GM10248 (cell line): ENCODE data around the gene AP1S1.
"Not testable (repeated sequence)": the region's sequence is repeated elsewhere in the genome, so short reads cannot be mapped to it uniquely, and the experiment has no call there.

ENCODE experiments used
- CTCF ChIA-PET: fragments of 300-600 bp; sonication (Branson Sonifier 250); formaldehyde crosslinking; extraction: SDS; loops from one replicate; lab custom pipeline; 2021; ENCODE audit warnings: antibody characterized with exemption; lab: Yijun Ruan, JAX
- POLR2A ChIA-PET: fragments of 350-650 bp; sonication (Branson Sonifier 250); formaldehyde crosslinking; extraction: SDS; loops from one replicate; lab custom pipeline; 2020; ENCODE audit warnings: antibody characterized with exemption; lab: Yijun Ruan, JAX
- DNase-seq: peaks from one replicate; pipeline ENCODE4 v3.0.0; 2012; ENCODE audit errors: extremely low spot score
- TF ChIP-seq, protein P1 (sequence below): IDR thresholded peaks from 2 replicates; pipeline ENCODE4 v1.5.1; 2012; ENCODE audit warnings: mild to moderate bottlenecking, low read depth; ENCODE audit errors: extremely low read depth, missing control alignments, control extremely low read depth

Gene AP1S1

GRCh38 chr7:101195884-101196283 lies 41.6 kb downstream of the AP1S1 start:
- ChIA-PET CTCF (interaction anchor here (7.9 kb wide), 1 partner anchor 54 kb away, joined by 186 read pairs; no protein-coding TSS in a partner anchor), POLR2A (no interaction called here)
- TF ChIP-seq, protein P1, sequence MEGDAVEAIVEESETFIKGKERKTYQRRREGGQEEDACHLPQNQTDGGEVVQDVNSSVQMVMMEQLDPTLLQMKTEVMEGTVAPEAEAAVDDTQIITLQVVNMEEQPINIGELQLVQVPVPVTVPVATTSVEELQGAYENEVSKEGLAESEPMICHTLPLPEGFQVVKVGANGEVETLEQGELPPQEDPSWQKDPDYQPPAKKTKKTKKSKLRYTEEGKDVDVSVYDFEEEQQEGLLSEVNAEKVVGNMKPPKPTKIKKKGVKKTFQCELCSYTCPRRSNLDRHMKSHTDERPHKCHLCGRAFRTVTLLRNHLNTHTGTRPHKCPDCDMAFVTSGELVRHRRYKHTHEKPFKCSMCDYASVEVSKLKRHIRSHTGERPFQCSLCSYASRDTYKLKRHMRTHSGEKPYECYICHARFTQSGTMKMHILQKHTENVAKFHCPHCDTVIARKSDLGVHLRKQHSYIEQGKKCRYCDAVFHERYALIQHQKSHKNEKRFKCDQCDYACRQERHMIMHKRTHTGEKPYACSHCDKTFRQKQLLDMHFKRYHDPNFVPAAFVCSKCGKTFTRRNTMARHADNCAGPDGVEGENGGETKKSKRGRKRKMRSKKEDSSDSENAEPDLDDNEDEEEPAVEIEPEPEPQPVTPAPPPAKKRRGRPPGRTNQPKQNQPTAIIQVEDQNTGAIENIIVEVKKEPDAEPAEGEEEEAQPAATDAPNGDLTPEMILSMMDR, result no peak
- DNase-seq, result no peak

DNA sequence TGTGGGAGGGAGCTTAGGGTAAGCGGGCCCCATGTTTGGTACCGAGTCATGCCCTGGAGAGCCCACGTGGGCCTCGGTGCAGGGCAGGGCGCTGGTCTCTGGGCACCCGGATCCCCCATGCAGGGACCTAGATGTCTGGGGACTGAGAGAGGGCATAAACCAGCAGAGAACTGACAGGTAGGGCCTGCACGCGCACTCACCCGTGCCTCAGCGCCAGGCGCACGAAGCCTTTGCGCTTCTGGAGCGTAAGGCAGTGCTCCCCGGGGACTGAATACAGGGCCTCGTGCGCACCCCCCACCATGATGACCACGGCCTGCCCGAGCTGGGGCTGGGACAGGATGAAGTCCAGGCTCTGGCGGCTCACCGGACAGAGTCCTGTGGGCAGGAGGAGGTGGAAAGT lies 43.7 kb downstream of the AP1S1 start:
- no peak for DNase-seq
- POLR2A ChIA-PET, result no interaction called here
- CTCF ChIA-PET, result interaction anchor here (1.3 kb wide), 1 partner anchor 46 kb away, joined by 3 read pairs; no protein-coding TSS in a partner anchor
- TF ChIP-seq, protein P1, result no peak

- CTCF ChIA-PET, result interaction anchor here (1.0 to 1.3 kb wide), 2 partner anchors 45 to 54 kb away, joined by 3 read pairs; no protein-coding TSS in a partner anchor
- no peak for DNase-seq
- POLR2A ChIA-PET, result no interaction called here
- TF ChIP-seq, protein P1, result no peak
These were observed 44.2 kb downstream of the AP1S1 start for GRCh38 chr7:101198476-101198875.

DNA sequence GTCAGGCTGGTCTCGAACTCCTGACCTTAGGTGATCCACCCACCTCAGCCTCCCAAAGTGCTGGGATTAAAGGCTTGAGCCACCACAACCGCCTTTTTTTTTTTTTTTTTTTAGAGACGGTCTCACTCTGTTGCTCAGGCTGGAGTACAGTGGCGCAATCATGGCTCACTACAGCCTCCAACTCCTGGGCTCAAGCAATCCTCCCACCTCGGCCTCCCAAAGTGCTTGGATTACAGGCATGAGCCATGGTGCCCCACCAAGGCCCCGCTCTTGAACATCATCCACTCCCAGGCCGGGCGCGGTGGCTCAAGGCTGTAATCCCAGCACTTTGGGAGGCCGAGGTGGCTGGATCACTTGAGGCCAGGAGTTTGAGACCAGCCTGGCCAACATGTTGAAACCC lies 45.2 kb downstream of the AP1S1 start:
- CTCF ChIA-PET, result interaction anchor here (1.0 to 1.3 kb wide), 3 partner anchors 8 to 55 kb away, joined by 3 read pairs; no protein-coding TSS in a partner anchor
- POLR2A ChIA-PET, DNase-seq: not testable (repeated sequence)

- CTCF ChIA-PET, result interaction anchor here (0.8 to 5.9 kb wide), 4 partner anchors 8 to 90 kb away, joined by 3 to 41 read pairs (median 3); no protein-coding TSS in a partner anchor
These were observed 46.2 kb downstream of the AP1S1 start for GRCh38 chr7:101200504-101200861.

GRCh38 chr7:101200862-101201599 lies 46.8 kb downstream of the AP1S1 start, which contains the start of gene MOGAT3:
Gene MOGAT3, minus strand, starts transcription at chr7:101201036. Its CDS starts 182 bp downstream, at chr7:101200854.
- DNase-seq, result no peak
- CTCF ChIA-PET, result interaction anchor here (0.8 to 5.9 kb wide), 3 partner anchors 9 to 90 kb away, joined by 3 to 41 read pairs (median 3); no protein-coding TSS in a partner anchor
- TF ChIP-seq, protein P1, result no peak
- POLR2A ChIA-PET, result no interaction called here

More at GRCh38 chr7:101200504-101200861, 46.2 kb downstream of the AP1S1 start:
- TF ChIP-seq, protein P1, result no peak
- POLR2A ChIA-PET, result interaction anchor here (0.5 kb wide), 1 partner anchor 68 kb away, joined by 4 read pairs; no protein-coding TSS in a partner anchor
- DNase-seq, result no peak
